HepG2 (cell line): ENCODE data around the gene PLOD3. TPM values are rescaled to one million over a fixed set of nuclear protein-coding genes. Genes with fewer than 3 reads are reported as not detected.
A peak's percentile ranks its signal among the peaks of the same experiment; 100 is the strongest.

ENCODE experiments used
- ATM ChIP-seq: fragments of 450-650 bp; IDR thresholded peaks from 2 replicates; pipeline ENCODE4 v1.7.1; 2017; ENCODE audit warnings: mild to moderate bottlenecking, borderline replicate concordance
- DPF2 ChIP-seq: sonication (generic); formaldehyde crosslinking; IDR thresholded peaks from 2 replicates; pipeline ENCODE4 v1.4.0; 2020; ENCODE audit warnings: mild to moderate bottlenecking, low read depth, missing genetic modification reagents, borderline replicate concordance
- FOXJ3 ChIP-seq: sonication (generic); formaldehyde crosslinking; IDR thresholded peaks from 2 replicates; pipeline ENCODE4 v1.4.0; 2020; ENCODE audit warnings: missing genetic modification reagents, mild to moderate bottlenecking, borderline replicate concordance
- FOXP4 ChIP-seq: sonication (generic); formaldehyde crosslinking; IDR thresholded peaks from 2 replicates; pipeline ENCODE4 v1.4.0; 2020; ENCODE audit warnings: missing genetic modification reagents
- GATAD1 ChIP-seq: IDR thresholded peaks from 2 replicates; pipeline ENCODE4 v1.6.1; 2016; ENCODE audit warnings: missing genetic modification reagents, missing compliant biosample characterization
- SALL1 ChIP-seq: sonication (generic); formaldehyde crosslinking; IDR thresholded peaks from 2 replicates; pipeline ENCODE4 v1.8.0; 2022; ENCODE audit warnings: mild to moderate bottlenecking, missing genetic modification reagents
- SMAD9 ChIP-seq: sonication (generic); formaldehyde crosslinking; IDR thresholded peaks from 2 replicates; pipeline ENCODE4 v1.5.1; 2020; ENCODE audit warnings: mild to moderate bottlenecking, missing genetic modification reagents
- SMC3 ChIP-seq: IDR thresholded peaks from 2 replicates; pipeline ENCODE4 v1.6.1; 2011; ENCODE audit warnings: low read length, improper control_type of control experiment
- SOX5 ChIP-seq: IDR thresholded peaks from 2 replicates; pipeline ENCODE4 v1.6.1; 2016; ENCODE audit warnings: borderline replicate concordance
- TBX2 ChIP-seq: sonication (generic); formaldehyde crosslinking; IDR thresholded peaks from 2 replicates; pipeline ENCODE4 v1.5.0; 2020; ENCODE audit warnings: missing genetic modification reagents, mild to moderate bottlenecking, borderline replicate concordance
- ZNF143 ChIP-seq: sonication (generic); formaldehyde crosslinking; IDR thresholded peaks from 2 replicates; pipeline ENCODE4 v1.4.0; 2020; ENCODE audit warnings: missing genetic modification reagents
- ZNF256 ChIP-seq: sonication (generic); formaldehyde crosslinking; conservative IDR thresholded peaks from 2 replicates; pipeline ENCODE4 v1.4.0; 2020; ENCODE audit warnings: missing genetic modification reagents
- ZNF296 ChIP-seq: sonication (generic); formaldehyde crosslinking; conservative IDR thresholded peaks from 2 replicates; pipeline ENCODE4 v1.5.0; 2020; ENCODE audit warnings: mild to moderate bottlenecking, missing genetic modification reagents
- ZNF34 ChIP-seq: sonication (generic); formaldehyde crosslinking; IDR thresholded peaks from 2 replicates; pipeline ENCODE4 v1.4.0; 2020; ENCODE audit warnings: mild to moderate bottlenecking, missing genetic modification reagents, borderline replicate concordance
- polyA plus RNA-seq, 8 experiments: library from polyadenylated mRNA; depleted of rRNA in 3 of 8; stranded (reverse) in 7 of 8; unstranded in 1 of 8; fragments of >200 nt; fragmentation: Illumina TruSeq in 4 of 8; extraction: Trizol in 4 of 8; gene quantifications; 2 replicates each; pipeline versions ENCODE4 v1.2.1 to v1.2.3, GENCODE V29; 2011 to 2016; ENCODE audit warnings: low read depth in 4 of 8, missing spikeins in 1 of 8, mixed read lengths in 1 of 8; ENCODE audit not compliant: insufficient read depth in 1 of 8
- total RNA-seq, 5 experiments: library from RNA; depleted of rRNA; stranded (reverse); fragments of >200 nt; fragmentation: Illumina TruSeq; extraction: Trizol; gene quantifications; 2 replicates each; pipeline ENCODE4 v1.2.3, GENCODE V29; 2016; ENCODE audit warnings: low read depth in 1 of 5
- TF ChIP-seq, protein P1 (sequence below): sonication (generic); formaldehyde crosslinking; IDR thresholded peaks from 2 replicates; pipeline ENCODE4 v1.4.0; 2020; ENCODE audit warnings: mild to moderate bottlenecking, missing genetic modification reagents
- TF ChIP-seq, protein P2 (sequence below): sonication (generic); formaldehyde crosslinking; IDR thresholded peaks from 2 replicates; pipeline ENCODE4 v1.4.0; 2020; ENCODE audit warnings: missing genetic modification reagents
- TF ChIP-seq, protein P3 (sequence below): sonication (generic); formaldehyde crosslinking; IDR thresholded peaks from 2 replicates; pipeline ENCODE4 v1.8.1; 2022; ENCODE audit warnings: low read depth, mild to moderate bottlenecking, missing genetic modification reagents
- TF ChIP-seq, protein P4 (sequence below): sonication (generic); formaldehyde crosslinking; conservative IDR thresholded peaks from 2 replicates; pipeline ENCODE4 v1.4.0; 2020; ENCODE audit warnings: missing genetic modification reagents

PLOD3 gene
- total and polyA plus RNA-seq, 2 of the 13 experiments (the other 11 are each of a cell fraction or from before 2014, with no cell fraction given): 65.8 to 67.4 TPM

DNA sequence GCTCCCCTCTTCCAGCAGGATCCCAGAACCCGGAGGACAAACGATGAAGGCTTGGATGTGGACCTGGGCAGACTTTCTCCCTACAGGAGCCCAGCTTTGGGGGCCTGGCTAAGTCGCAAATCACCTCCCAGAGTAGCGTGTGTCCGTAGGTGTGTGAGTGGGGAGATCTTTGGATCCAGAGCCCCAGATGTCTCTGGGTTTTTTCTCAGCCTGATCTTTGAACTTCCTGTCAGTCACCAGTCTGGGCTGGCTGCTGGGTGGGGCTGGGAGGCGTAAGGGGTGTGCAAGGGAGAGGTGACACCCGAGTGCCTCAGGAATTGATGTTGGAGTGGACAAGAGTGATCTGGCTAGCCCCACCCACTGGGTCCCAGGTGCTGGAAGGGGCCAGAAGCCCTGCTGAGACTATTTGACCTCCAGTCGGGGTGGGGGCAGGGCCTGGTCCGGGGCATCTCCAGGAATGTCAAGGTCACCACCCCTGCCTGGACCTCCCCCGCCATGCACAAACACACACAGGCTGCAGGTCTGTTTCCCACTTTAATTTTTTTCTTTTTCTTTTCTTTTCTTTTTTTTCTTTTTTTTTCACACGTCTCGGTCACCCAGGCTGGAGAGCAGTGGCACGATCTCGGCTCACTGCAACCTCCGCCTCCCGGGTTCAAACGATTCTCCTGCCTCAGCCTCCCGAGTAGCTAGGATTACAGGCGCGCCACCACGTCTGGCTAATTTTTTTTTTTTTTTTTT, 16.4 kb downstream of the PLOD3 start, which contains the start of gene MOGAT3 (continued):
- TF ChIP-seq ZNF256 (CRISPR knock-in tag) (no peak), ZNF34 (CRISPR knock-in tag) (no peak), ZNF296 (CRISPR knock-in tag) (no peak), SOX5 (CRISPR knock-in tag) (peak; percentile 82), GATAD1 (CRISPR knock-in tag) (peak; percentile 51; the same call in 1 of the 2 replicates), TBX2 (CRISPR knock-in tag) (peak; percentile 92), DPF2 (CRISPR knock-in tag) (peak; percentile 51; the same call in 1 of the 2 replicates), FOXJ3 (CRISPR knock-in tag) (peak; percentile 16; the same call in 1 of the 2 replicates), SALL1 (peak; percentile 86), SMAD9 (CRISPR knock-in tag) (no peak), ZNF143 (CRISPR knock-in tag) (no peak), FOXP4 (peak; percentile 75), SMC3 (peak; percentile 6; the same call in 1 of the 2 replicates), ATM (no peak)
- TF ChIP-seq, protein P1, sequence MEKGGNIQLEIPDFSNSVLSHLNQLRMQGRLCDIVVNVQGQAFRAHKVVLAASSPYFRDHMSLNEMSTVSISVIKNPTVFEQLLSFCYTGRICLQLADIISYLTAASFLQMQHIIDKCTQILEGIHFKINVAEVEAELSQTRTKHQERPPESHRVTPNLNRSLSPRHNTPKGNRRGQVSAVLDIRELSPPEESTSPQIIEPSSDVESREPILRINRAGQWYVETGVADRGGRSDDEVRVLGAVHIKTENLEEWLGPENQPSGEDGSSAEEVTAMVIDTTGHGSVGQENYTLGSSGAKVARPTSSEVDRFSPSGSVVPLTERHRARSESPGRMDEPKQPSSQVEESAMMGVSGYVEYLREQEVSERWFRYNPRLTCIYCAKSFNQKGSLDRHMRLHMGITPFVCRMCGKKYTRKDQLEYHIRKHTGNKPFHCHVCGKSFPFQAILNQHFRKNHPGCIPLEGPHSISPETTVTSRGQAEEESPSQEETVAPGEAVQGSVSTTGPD (CRISPR knock-in tag): 0 out of 2 replicates have a peak, but pooled peaks have one; percentile 46
- TF ChIP-seq, protein P2, sequence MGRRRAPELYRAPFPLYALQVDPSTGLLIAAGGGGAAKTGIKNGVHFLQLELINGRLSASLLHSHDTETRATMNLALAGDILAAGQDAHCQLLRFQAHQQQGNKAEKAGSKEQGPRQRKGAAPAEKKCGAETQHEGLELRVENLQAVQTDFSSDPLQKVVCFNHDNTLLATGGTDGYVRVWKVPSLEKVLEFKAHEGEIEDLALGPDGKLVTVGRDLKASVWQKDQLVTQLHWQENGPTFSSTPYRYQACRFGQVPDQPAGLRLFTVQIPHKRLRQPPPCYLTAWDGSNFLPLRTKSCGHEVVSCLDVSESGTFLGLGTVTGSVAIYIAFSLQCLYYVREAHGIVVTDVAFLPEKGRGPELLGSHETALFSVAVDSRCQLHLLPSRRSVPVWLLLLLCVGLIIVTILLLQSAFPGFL (CRISPR knock-in tag): no peak
- TF ChIP-seq, protein P3, sequence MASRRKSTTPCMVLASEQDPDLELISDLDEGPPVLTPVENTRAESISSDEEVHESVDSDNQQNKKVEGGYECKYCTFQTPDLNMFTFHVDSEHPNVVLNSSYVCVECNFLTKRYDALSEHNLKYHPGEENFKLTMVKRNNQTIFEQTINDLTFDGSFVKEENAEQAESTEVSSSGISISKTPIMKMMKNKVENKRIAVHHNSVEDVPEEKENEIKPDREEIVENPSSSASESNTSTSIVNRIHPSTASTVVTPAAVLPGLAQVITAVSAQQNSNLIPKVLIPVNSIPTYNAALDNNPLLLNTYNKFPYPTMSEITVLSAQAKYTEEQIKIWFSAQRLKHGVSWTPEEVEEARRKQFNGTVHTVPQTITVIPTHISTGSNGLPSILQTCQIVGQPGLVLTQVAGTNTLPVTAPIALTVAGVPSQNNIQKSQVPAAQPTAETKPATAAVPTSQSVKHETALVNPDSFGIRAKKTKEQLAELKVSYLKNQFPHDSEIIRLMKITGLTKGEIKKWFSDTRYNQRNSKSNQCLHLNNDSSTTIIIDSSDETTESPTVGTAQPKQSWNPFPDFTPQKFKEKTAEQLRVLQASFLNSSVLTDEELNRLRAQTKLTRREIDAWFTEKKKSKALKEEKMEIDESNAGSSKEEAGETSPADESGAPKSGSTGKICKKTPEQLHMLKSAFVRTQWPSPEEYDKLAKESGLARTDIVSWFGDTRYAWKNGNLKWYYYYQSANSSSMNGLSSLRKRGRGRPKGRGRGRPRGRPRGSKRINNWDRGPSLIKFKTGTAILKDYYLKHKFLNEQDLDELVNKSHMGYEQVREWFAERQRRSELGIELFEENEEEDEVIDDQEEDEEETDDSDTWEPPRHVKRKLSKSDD (CRISPR knock-in tag): no peak
- TF ChIP-seq, protein P4, sequence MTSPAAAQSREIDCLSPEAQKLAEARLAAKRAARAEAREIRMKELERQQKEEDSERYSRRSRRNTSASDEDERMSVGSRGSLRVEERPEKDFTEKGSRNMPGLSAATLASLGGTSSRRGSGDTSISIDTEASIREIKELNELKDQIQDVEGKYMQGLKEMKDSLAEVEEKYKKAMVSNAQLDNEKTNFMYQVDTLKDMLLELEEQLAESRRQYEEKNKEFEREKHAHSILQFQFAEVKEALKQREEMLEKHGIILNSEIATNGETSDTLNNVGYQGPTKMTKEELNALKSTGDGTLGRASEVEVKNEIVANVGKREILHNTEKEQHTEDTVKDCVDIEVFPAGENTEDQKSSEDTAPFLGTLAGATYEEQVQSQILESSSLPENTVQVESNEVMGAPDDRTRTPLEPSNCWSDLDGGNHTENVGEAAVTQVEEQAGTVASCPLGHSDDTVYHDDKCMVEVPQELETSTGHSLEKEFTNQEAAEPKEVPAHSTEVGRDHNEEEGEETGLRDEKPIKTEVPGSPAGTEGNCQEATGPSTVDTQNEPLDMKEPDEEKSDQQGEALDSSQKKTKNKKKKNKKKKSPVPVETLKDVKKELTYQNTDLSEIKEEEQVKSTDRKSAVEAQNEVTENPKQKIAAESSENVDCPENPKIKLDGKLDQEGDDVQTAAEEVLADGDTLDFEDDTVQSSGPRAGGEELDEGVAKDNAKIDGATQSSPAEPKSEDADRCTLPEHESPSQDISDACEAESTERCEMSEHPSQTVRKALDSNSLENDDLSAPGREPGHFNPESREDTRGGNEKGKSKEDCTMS (CRISPR knock-in tag): no peak
